GDM1 (cell line): ENCODE results near the gene MEX3D.
A peak's percentile ranks its signal among the peaks of the same experiment; 100 is the strongest.

Source experiments
- DNase-seq: peaks from one replicate; lab custom pipeline; 2025; lab: John Stamatoyannopoulos, UW

Gene MEX3D

GRCh38 chr19:1568320-1569019, at the start of gene MEX3D:
MEX3D (minus strand) TSS chr19:1568325; CDS start chr19:1568058, 267 bp downstream.
- DNase-seq = peak; percentile 70

GRCh38 chr19:1616875-1617274, 48.8 kb upstream of the MEX3D start:
- no peak for DNase-seq

GRCh38 chr19:1616396-1616795, 48.3 kb upstream of the MEX3D start:
- no peak for DNase-seq

- DNase-seq = no peak
Measured at GRCh38 chr19:1615156-1615765, 47.1 kb upstream of the MEX3D start.

GRCh38 chr19:1613808-1614570, 45.9 kb upstream of the MEX3D start:
- DNase-seq = no peak

- no peak for DNase-seq
Measured at GRCh38 chr19:1613146-1613545, 45.0 kb upstream of the MEX3D start.

- DNase-seq = no peak
Measured at GRCh38 chr19:1612114-1613086, 44.3 kb upstream of the MEX3D start.

- no peak for DNase-seq
Measured at GRCh38 chr19:1611353-1611752, 43.2 kb upstream of the MEX3D start.

GRCh38 chr19:1610579-1610978, 42.5 kb upstream of the MEX3D start:
- no peak for DNase-seq

GRCh38 chr19:1609680-1610474, 41.8 kb upstream of the MEX3D start:
- no peak for DNase-seq

GRCh38 chr19:1609103-1609396, 40.9 kb upstream of the MEX3D start:
- DNase-seq = no peak

- peak; percentile 22 for DNase-seq
Measured at GRCh38 chr19:1608359-1609102, 40.4 kb upstream of the MEX3D start.

- DNase-seq = no peak
Measured at GRCh38 chr19:1606138-1606651, 38.1 kb upstream of the MEX3D start.

GRCh38 chr19:1605236-1606137, 37.4 kb upstream of the MEX3D start, which contains the start of gene UQCR11:
UQCR11 (minus strand) TSS chr19:1605462; CDS start chr19:1605409, 53 bp downstream.
- DNase-seq = peak; percentile 87

GRCh38 chr19:1602091-1602707, 34.1 kb upstream of the MEX3D start:
- DNase-seq = no peak

GRCh38 chr19:1601613-1602064, 33.5 kb upstream of the MEX3D start:
- no peak for DNase-seq

GRCh38 chr19:1599460-1599846, 31.3 kb upstream of the MEX3D start:
- DNase-seq = no peak

- DNase-seq = no peak
Measured at GRCh38 chr19:1598777-1599459, 30.8 kb upstream of the MEX3D start.
